GM12891 (cell line): ENCODE results near the gene POLR1F.

Experiments
- POLR2A ChIP-seq: IDR thresholded peaks from 2 replicates; pipeline ENCODE4 v1.6.1; 2011; ENCODE audit warnings: low read depth, low read length, control low read depth
- POLR2AphosphoS5 ChIP-seq: IDR thresholded peaks from 2 replicates; pipeline ENCODE4 v1.6.1; 2011; ENCODE audit warnings: low read depth, low read length, control low read depth
- POU2F2 ChIP-seq: IDR thresholded peaks from 2 replicates; pipeline ENCODE4 v1.6.1; 2011; ENCODE audit warnings: low read depth, mild to moderate bottlenecking, control low read depth, low read length, moderate library complexity
- SPI1 ChIP-seq: IDR thresholded peaks from 2 replicates; pipeline ENCODE4 v1.6.1; 2011; ENCODE audit warnings: low read depth, low read length, control low read depth
- TAF1 ChIP-seq: IDR thresholded peaks from 2 replicates; pipeline ENCODE4 v1.6.1; 2011; ENCODE audit warnings: low read depth, low read length, control low read depth

- no peak for TF ChIP-seq POLR2A
- TF ChIP-seq POLR2AphosphoS5 = no peak
- no peak for TF ChIP-seq POU2F2
- no peak for TF ChIP-seq TAF1
- no peak for TF ChIP-seq SPI1
Measured at GRCh38 chr7:19674266-19674960, 34.4 kb downstream of the POLR1F start.
